Measurements from ENCODE around the gene IL11RA. TPM values are rescaled to one million over a fixed set of nuclear protein-coding genes. Genes with fewer than 3 reads are reported as not detected.

IL11RA gene
- total RNA-seq, 1 donor from 2014 or later = 22.2 TPM

DNA sequence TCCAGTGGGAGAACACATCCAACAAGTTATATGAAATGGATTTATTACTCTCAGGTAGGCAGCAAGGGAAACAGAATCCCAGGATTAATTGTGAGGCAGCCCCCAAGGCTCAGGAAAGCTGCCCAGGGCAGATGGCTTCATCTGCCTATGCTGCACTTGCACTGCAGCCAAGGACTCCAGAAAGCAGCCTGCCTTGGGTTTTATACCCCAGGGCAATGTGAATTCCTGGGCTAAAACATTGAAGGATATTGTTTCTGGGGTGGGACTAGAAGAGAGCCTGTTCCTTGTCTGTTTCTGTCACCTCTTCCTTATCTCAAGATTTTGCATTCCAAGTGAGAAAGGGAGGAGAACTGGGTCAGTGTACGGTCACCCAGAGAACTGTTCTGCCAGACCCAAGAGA, 19.3 kb downstream of the IL11RA start:
- Mint-ChIP-seq H3K4me1 (ENCODE audit: low read depth, unreplicated experiment) (no peaks in the 10 kb centered on the region), H3K9me3 (ENCODE audit: unreplicated experiment) (peaks cover 5% of the 10 kb centered on the region), H3K36me3 (ENCODE audit: low read depth, unreplicated experiment) (peaks cover 24% of the 10 kb centered on the region), H3K27ac (ENCODE audit: unreplicated experiment) (no peak overlapping the region), H3K4me3 (ENCODE audit: unreplicated experiment) (no peak overlapping the region), H3K27me3 (ENCODE audit: low read depth, unreplicated experiment) (no peaks in the 10 kb centered on the region)
- Histone ChIP-seq H4K20me1 (ENCODE audit: insufficient read depth, low read length) (peaks cover 21% of the 10 kb centered on the region), H3K27me3 (ENCODE audit: insufficient read depth, low read length) (no peaks in the 10 kb centered on the region), H3K9me3 (ENCODE audit: insufficient read depth, low read depth, low read length) (no peaks in the 10 kb centered on the region), H3K4me3 (ENCODE audit: insufficient read depth, low read depth, low read length) (no peak overlapping the region), H3K36me3 (ENCODE audit: insufficient read depth, low read length) (no peaks in the 10 kb centered on the region), H3K9ac (ENCODE audit: low read length) (no peak overlapping the region), H2AFZ (ENCODE audit: low read depth, low read length) (no peak overlapping the region), H3K27ac (ENCODE audit: low read depth, low read length) (no peak overlapping the region), H3K4me1 (ENCODE audit: insufficient read depth, low read length) (peaks cover 4% of the 10 kb centered on the region), H3K4me2 (ENCODE audit: low read length) (no peak overlapping the region), H3K79me2 (ENCODE audit: insufficient read depth, low read length) (peaks cover 11% of the 10 kb centered on the region)
- DNase-seq (ENCODE audit: low read depth) = no peak
- TF ChIP-seq, protein P1, sequence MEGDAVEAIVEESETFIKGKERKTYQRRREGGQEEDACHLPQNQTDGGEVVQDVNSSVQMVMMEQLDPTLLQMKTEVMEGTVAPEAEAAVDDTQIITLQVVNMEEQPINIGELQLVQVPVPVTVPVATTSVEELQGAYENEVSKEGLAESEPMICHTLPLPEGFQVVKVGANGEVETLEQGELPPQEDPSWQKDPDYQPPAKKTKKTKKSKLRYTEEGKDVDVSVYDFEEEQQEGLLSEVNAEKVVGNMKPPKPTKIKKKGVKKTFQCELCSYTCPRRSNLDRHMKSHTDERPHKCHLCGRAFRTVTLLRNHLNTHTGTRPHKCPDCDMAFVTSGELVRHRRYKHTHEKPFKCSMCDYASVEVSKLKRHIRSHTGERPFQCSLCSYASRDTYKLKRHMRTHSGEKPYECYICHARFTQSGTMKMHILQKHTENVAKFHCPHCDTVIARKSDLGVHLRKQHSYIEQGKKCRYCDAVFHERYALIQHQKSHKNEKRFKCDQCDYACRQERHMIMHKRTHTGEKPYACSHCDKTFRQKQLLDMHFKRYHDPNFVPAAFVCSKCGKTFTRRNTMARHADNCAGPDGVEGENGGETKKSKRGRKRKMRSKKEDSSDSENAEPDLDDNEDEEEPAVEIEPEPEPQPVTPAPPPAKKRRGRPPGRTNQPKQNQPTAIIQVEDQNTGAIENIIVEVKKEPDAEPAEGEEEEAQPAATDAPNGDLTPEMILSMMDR (IDR thresholded peaks at IDR 0.05; ENCODE audit: insufficient read depth, low read depth, low read length) = no peak
- no peak for TF ChIP-seq EZH2 (IDR thresholded peaks at IDR 0.05; ENCODE audit: insufficient read depth, low read length)
- FAIRE-seq = peak; percentile 29

DNA sequence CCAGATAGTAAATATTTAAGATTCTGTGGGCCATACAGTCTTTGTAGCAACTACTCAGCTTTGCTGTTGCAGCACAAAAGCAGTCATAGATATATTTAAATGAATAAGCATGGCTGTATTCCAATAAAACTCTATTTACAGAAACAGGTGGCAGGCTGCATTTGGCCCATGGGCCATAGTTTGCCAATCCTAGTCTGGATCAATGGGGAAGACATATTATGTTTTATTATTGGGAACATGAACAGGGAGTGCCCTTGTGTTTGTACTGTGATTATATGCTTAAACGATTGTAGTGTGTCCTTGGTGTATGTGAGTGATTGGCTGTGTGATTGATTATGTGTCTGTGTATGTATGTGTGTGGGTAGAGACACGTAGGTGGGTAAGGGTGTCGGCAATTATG, 22.5 kb downstream of the IL11RA start:
- H3K9me3 ChIP-seq (ENCODE audit: insufficient read depth, low read depth, low read length) = no peaks in the 10 kb centered on the region
- H3K9ac ChIP-seq (ENCODE audit: low read length) = no peak overlapping the region
- Mint-ChIP-seq H3K4me3 (ENCODE audit: unreplicated experiment) (no peak overlapping the region), H3K27ac (ENCODE audit: unreplicated experiment) (no peak overlapping the region), H3K9me3 (ENCODE audit: unreplicated experiment) (peaks cover 2% of the 10 kb centered on the region), H3K27me3 (ENCODE audit: low read depth, unreplicated experiment) (no peaks in the 10 kb centered on the region), H3K36me3 (ENCODE audit: low read depth, unreplicated experiment) (peaks cover 15% of the 10 kb centered on the region), H3K4me1 (ENCODE audit: low read depth, unreplicated experiment) (no peaks in the 10 kb centered on the region)
- no peak overlapping the region for H3K4me3 ChIP-seq (ENCODE audit: insufficient read depth, low read depth, low read length)
- no peak overlapping the region for H3K27ac ChIP-seq (ENCODE audit: low read depth, low read length)
- H4K20me1 ChIP-seq (ENCODE audit: insufficient read depth, low read length) = peaks cover 4% of the 10 kb centered on the region
- no peak for FAIRE-seq
- TF ChIP-seq EZH2 (IDR thresholded peaks at IDR 0.05; ENCODE audit: insufficient read depth, low read length) = no peak
- TF ChIP-seq, protein P1 (IDR thresholded peaks at IDR 0.05; ENCODE audit: insufficient read depth, low read depth, low read length) = no peak
- no peaks in the 10 kb centered on the region for H3K4me1 ChIP-seq (ENCODE audit: insufficient read depth, low read length)
- H3K27me3 ChIP-seq (ENCODE audit: insufficient read depth, low read length) = no peaks in the 10 kb centered on the region
- no peak overlapping the region for H2AFZ ChIP-seq (ENCODE audit: low read depth, low read length)
- H3K4me2 ChIP-seq (ENCODE audit: low read length) = no peak overlapping the region
- no peaks in the 10 kb centered on the region for H3K79me2 ChIP-seq (ENCODE audit: insufficient read depth, low read length)
- no peak for DNase-seq (ENCODE audit: low read depth)
- no peaks in the 10 kb centered on the region for H3K36me3 ChIP-seq (ENCODE audit: insufficient read depth, low read length)

DNA sequence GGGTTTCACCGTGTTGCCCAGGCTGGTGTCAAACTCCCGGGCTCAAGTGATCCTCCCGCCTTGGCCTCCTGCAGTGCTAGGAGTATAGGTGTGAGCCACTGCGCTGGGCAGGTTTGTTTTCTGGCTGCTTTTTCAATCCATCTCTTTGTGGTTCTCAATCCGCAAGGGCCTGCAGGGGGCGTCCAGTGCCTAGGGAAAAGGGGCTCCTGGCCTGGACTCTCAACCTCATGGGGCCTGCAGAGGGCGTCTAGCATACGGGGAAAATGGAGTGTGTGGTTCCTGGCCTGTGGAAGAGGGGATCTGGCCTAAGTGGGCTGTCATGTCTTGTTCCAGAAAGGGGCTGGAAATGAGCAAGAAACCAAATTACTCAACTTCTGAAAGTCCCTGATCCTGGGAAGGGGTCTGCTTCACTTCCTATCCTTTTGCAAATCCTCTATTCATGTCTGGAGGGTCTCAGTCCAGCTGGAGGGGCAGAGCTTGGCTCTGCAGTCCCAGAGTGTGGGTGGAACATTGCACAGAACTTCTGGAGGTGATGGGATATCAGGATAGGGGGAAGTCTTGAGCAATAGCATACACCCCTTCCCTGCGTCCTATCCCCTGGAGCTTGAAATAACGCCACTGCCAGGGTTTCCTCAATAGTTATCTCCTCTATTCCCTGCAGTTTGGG, 23.2 kb downstream of the IL11RA start:
- Mint-ChIP-seq H3K36me3 (ENCODE audit: low read depth, unreplicated experiment) (peaks cover 8% of the 10 kb centered on the region), H3K4me3 (ENCODE audit: unreplicated experiment) (no peak overlapping the region), H3K4me1 (ENCODE audit: low read depth, unreplicated experiment) (no peaks in the 10 kb centered on the region), H3K9me3 (ENCODE audit: unreplicated experiment) (peaks cover 2% of the 10 kb centered on the region), H3K27me3 (ENCODE audit: low read depth, unreplicated experiment) (no peaks in the 10 kb centered on the region), H3K27ac (ENCODE audit: unreplicated experiment) (no peak overlapping the region)
- Histone ChIP-seq H3K27ac (ENCODE audit: low read depth, low read length) (no peak overlapping the region), H3K27me3 (ENCODE audit: insufficient read depth, low read length) (no peaks in the 10 kb centered on the region), H4K20me1 (ENCODE audit: insufficient read depth, low read length) (peaks cover 4% of the 10 kb centered on the region), H3K36me3 (ENCODE audit: insufficient read depth, low read length) (no peaks in the 10 kb centered on the region), H3K79me2 (ENCODE audit: insufficient read depth, low read length) (no peaks in the 10 kb centered on the region), H3K4me2 (ENCODE audit: low read length) (no peak overlapping the region), H3K4me3 (ENCODE audit: insufficient read depth, low read depth, low read length) (no peak overlapping the region), H2AFZ (ENCODE audit: low read depth, low read length) (no peak overlapping the region), H3K9me3 (ENCODE audit: insufficient read depth, low read depth, low read length) (no peaks in the 10 kb centered on the region), H3K9ac (ENCODE audit: low read length) (no peak overlapping the region), H3K4me1 (ENCODE audit: insufficient read depth, low read length) (no peaks in the 10 kb centered on the region)
- peak; percentile 26 for DNase-seq (ENCODE audit: low read depth)
- FAIRE-seq = no peak
- TF ChIP-seq EZH2 (IDR thresholded peaks at IDR 0.05; ENCODE audit: insufficient read depth, low read length) = no peak
- TF ChIP-seq, protein P1 (IDR thresholded peaks at IDR 0.05; ENCODE audit: insufficient read depth, low read depth, low read length) = peak; percentile 72
